ENCODE data around the gene FSD2. TPM values are rescaled to one million over a fixed set of nuclear protein-coding genes. Genes with fewer than 3 reads are reported as not detected.

The FSD2 gene
- total and polyA plus RNA-seq, 2 of the 8 experiments (the other 6 are each of a cell fraction or from before 2014, with no cell fraction given): 0.02 TPM; not detected in 1

DNA sequence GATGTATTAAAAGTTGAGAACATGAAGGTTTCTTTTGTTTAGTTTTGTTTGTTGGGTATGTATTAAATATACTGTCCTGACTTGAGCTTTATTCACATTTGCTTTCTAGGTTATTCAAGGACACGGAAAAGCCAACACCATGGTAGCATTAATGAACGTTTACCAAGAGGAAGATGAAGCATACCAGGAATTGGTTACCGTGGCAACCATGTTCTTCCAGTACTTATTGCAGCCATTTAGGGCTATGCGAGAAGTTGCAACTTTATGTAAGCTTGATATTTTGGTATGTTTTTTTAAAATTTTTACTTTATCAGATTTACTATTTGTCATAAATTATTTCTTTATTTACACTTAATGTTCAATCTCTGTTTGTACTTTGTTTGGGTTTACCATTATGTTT is 7.1 kb upstream of the FSD2 start:
- Histone ChIP-seq H3K9ac (replicated peaks in 1 of 4; ENCODE audit: extremely low read depth in 1 of 4, low read depth in 3 of 4, low read length in 3 of 4) (no peak overlapping the region), H4K91ac (replicated peaks; ENCODE audit: insufficient read length, low read length) (no peak overlapping the region), H2AK5ac (ENCODE audit: low read depth, low read length) (no peak overlapping the region), H3K18ac (ENCODE audit: extremely low read depth, low read length) (no peak overlapping the region), H3K9me3 (ENCODE audit: insufficient read depth in 2 of 2, low read depth in 1 of 2, low read length in 1 of 2) (no peaks in the 10 kb centered on the region), H3K56ac (replicated peaks; ENCODE audit: insufficient read length, low read depth, low read length) (no peak overlapping the region), H4K5ac (ENCODE audit: insufficient read length, low read depth, low read length) (no peak overlapping the region), H2BK12ac (ENCODE audit: low read depth, low read length) (no peak overlapping the region), H3K4ac (replicated peaks; ENCODE audit: insufficient read length, low read depth, low read length) (no peak overlapping the region), H3K79me2 (ENCODE audit: control insufficient read depth in 1 of 2, insufficient read depth in 2 of 2, low read length in 2 of 2) (no peaks in the 10 kb centered on the region), H4K20me1 (replicated peaks in 1 of 2; ENCODE audit: control insufficient read depth in 1 of 2, insufficient read depth in 2 of 2, low read length in 2 of 2) (no peaks in the 10 kb centered on the region), H2AFZ (ENCODE audit: low read length) (no peak overlapping the region), H3K4me3 (ENCODE audit: extremely low read depth in 1 of 4, insufficient read depth in 2 of 4, low read depth in 3 of 4, low read length in 4 of 4) (no peak overlapping the region), H3K14ac (ENCODE audit: insufficient read length) (no peak overlapping the region), H3K79me1 (ENCODE audit: low read depth, low read length) (no peaks in the 10 kb centered on the region), H3K4me1 (replicated peaks in 1 of 4; ENCODE audit: control insufficient read depth in 3 of 4, insufficient read depth in 4 of 4, low read length in 3 of 4) (peaks cover 0 to 6% (median 0%) of the 10 kb centered on the region in 4 experiments; a peak in 2 of 7 replicates), H4K8ac (ENCODE audit: extremely low read depth, insufficient read depth, low read length) (no peak overlapping the region), H2BK5ac (ENCODE audit: low read depth, low read length) (no peak overlapping the region), H2BK20ac (ENCODE audit: low read length) (no peak overlapping the region), H3K27ac (ENCODE audit: low read depth, low read length) (no peak overlapping the region), H2BK120ac (replicated peaks; ENCODE audit: low read depth, low read length) (no peak overlapping the region), H3K4me2 (ENCODE audit: insufficient read depth in 1 of 2, low read depth in 2 of 2, low read length in 2 of 2) (no peak overlapping the region), H2BK15ac (ENCODE audit: low read length) (no peak overlapping the region), H3K23me2 (ENCODE audit: low read depth, low read length) (peaks cover 5% of the 10 kb centered on the region; the same call in 1 of the 2 replicates), H3K23ac (ENCODE audit: insufficient read length) (no peak overlapping the region), H3K36me3 (ENCODE audit: control insufficient read depth in 2 of 4, insufficient read depth in 4 of 4, low read length in 3 of 4) (peaks cover 0 to 7% (median 0%) of the 10 kb centered on the region in 4 experiments; a peak in 2 of 8 replicates), H3K27me3 (replicated peaks in 1 of 4; ENCODE audit: control insufficient read depth in 3 of 4, extremely low read depth in 1 of 4, insufficient read depth in 3 of 4, low read length in 3 of 4) (no peaks in the 10 kb centered on the region)
- DNase-seq (ENCODE audit: low read depth in 1 of 2, low spot score in 2 of 2) (no peak), FAIRE-seq (no peak)
- ChIA-PET CTCF (ENCODE audit: partially characterized antibody) (interaction anchor here (1.8 kb wide), 1 partner anchor 36 kb away, joined by 4 read pairs; no protein-coding TSS in a partner anchor), POLR2A (ENCODE audit: partially characterized antibody) (interaction anchor here (1.2 kb wide), 1 partner anchor 275 kb away, joined by 3 read pairs; no protein-coding TSS in a partner anchor)
- WGBS, 2 experiments (ENCODE audit: extremely low coverage in 1 of 2, insufficient coverage in 1 of 2, insufficient read length in 1 of 2, insufficient replicate concordance in 2 of 2, low coverage in 1 of 2, low lambda C conversion rate in 2 of 2, missing lambda C conversion rate in 1 of 2): 90% methylated on average over 4 of the region's 4 CpGs; no CpG with 5 or more reads in 1 of the 2 experiments
- TF ChIP-seq EP300 (IDR thresholded peaks at IDR 0.05; ENCODE audit: borderline replicate concordance in 1 of 2, low read depth in 2 of 2, low read length in 2 of 2) (no peak), ZNF274 (IDR thresholded peaks at IDR 0.05; ENCODE audit: borderline replicate concordance, extremely low read depth, low read length) (no peak), SIRT6 (IDR thresholded peaks at IDR 0.05; ENCODE audit: low read length) (no peak)
